Neural cell (in vitro differentiated cells): ENCODE data around the gene RANGRF. TPM values are rescaled to one million over a fixed set of nuclear protein-coding genes. Genes with fewer than 3 reads are reported as not detected.

Source experiments
- H2AFZ ChIP-seq: fragments of 200-600, 300-800 bp; sonication (generic), shearing (Covaris generic); 2 replicates; pipeline ENCODE4 v1.6.0; 2014; ENCODE audit warnings: low read depth, mild to moderate bottlenecking, antibody characterized with exemption, low read length, moderate library complexity
- H3F3A ChIP-seq: fragments of 200-600 bp; shearing (Covaris generic); 2 replicates; pipeline ENCODE4 v1.6.1; 2016; ENCODE audit warnings: mild to moderate bottlenecking, moderate library complexity, mixed read lengths, antibody characterized with exemption, low read length; ENCODE audit not compliant: insufficient read depth, poor library complexity, severe bottlenecking
- H3K27ac ChIP-seq: fragments of 200-600, 300-800 bp; sonication (generic), shearing (Covaris generic); 2 replicates; pipeline ENCODE4 v1.5.1; 2014; ENCODE audit warnings: mild to moderate bottlenecking, low read length, moderate library complexity
- H3K27me3 ChIP-seq: fragments of 300-800, 200-600 bp; sonication (generic), shearing (Covaris generic); 2 replicates; pipeline ENCODE4 v1.6.0; 2014; ENCODE audit warnings: mild to moderate bottlenecking, low read depth, low read length, moderate library complexity; ENCODE audit not compliant: insufficient read depth
- H3K36me3 ChIP-seq: fragments of 300-800, 200-600 bp; sonication (generic), shearing (Covaris generic); 2 replicates; pipeline ENCODE4 v1.5.1; 2014; ENCODE audit warnings: mild to moderate bottlenecking, antibody characterized with exemption, low read length, moderate library complexity; ENCODE audit not compliant: insufficient read depth
- H3K4me2 ChIP-seq: fragments of 300-800, 200-600 bp; sonication (generic), shearing (Covaris generic); 2 replicates; pipeline ENCODE4 v1.6.0; 2014; ENCODE audit warnings: mild to moderate bottlenecking, low read length
- H3K4me3 ChIP-seq: fragments of 300-800, 200-600 bp; sonication (generic), shearing (Covaris generic); 2 replicates; pipeline ENCODE4 v1.5.1; 2014; ENCODE audit warnings: mild to moderate bottlenecking, low read length, moderate library complexity
- H3K79me2 ChIP-seq: fragments of 200-600 bp; shearing (Covaris generic); replicated peaks from 2 replicates; pipeline ENCODE4 v1.6.0; 2014; ENCODE audit warnings: mild to moderate bottlenecking, low read length, moderate library complexity; ENCODE audit not compliant: insufficient read depth
- H3K9ac ChIP-seq: fragments of 300-800, 200-600 bp; sonication (generic), shearing (Covaris generic); 2 replicates; pipeline ENCODE4 v1.6.1; 2016; ENCODE audit warnings: mild to moderate bottlenecking, low read length, mixed read lengths
- H3K9me2 ChIP-seq: fragments of 200-600 bp; shearing (Covaris generic); 2 replicates; pipeline ENCODE4 v1.6.1; 2016; ENCODE audit warnings: mild to moderate bottlenecking, low read length, mixed read lengths; ENCODE audit not compliant: insufficient read depth
- H3K9me3 ChIP-seq: fragments of 200-600, 300-800 bp; sonication (generic), shearing (Covaris generic); 2 replicates; pipeline ENCODE4 v1.6.1; 2016; ENCODE audit warnings: mild to moderate bottlenecking, mixed run types, low read length, moderate library complexity, mixed read lengths
- H4K20me1 ChIP-seq: fragments of 200-600 bp; shearing (Covaris generic); 2 replicates; pipeline ENCODE4 v1.6.1; 2016; ENCODE audit warnings: mild to moderate bottlenecking, mixed run types; ENCODE audit not compliant: insufficient read depth
- EP300 ChIP-seq: fragments of 450-650 bp; conservative IDR thresholded peaks from 2 replicates; pipeline ENCODE4 v1.6.1; 2014; ENCODE audit warnings: antibody characterized with exemption, mild to moderate bottlenecking, moderate library complexity; ENCODE audit not compliant: poor library complexity, severe bottlenecking
- EZH2 ChIP-seq: fragments of 200-600, 300-800 bp; shearing (Covaris generic), sonication (generic); IDR thresholded peaks from 2 replicates; pipeline ENCODE4 v1.6.1; 2014; ENCODE audit warnings: antibody characterized with exemption, low read length, borderline replicate concordance, mild to moderate bottlenecking; ENCODE audit not compliant: insufficient read depth, poor library complexity, severe bottlenecking
- MXI1 ChIP-seq: fragments of 450-650 bp; conservative IDR thresholded peaks from 2 replicates; pipeline ENCODE4 v1.6.1; 2014; ENCODE audit warnings: antibody characterized with exemption, mild to moderate bottlenecking; ENCODE audit not compliant: poor library complexity, severe bottlenecking
- POLR2AphosphoS5 ChIP-seq: IDR thresholded peaks from 2 replicates; pipeline ENCODE4 v1.6.1; 2012
- RAD21 ChIP-seq: fragments of 450-650 bp; conservative IDR thresholded peaks from 2 replicates; pipeline ENCODE4 v1.6.1; 2014; ENCODE audit warnings: antibody characterized with exemption, mild to moderate bottlenecking, moderate library complexity
- SMC3 ChIP-seq: fragments of 450-650 bp; conservative IDR thresholded peaks from 2 replicates; pipeline ENCODE4 v1.6.1; 2014; ENCODE audit warnings: antibody characterized with exemption, mild to moderate bottlenecking, moderate library complexity; ENCODE audit not compliant: poor library complexity
- TAF1 ChIP-seq: IDR thresholded peaks from 2 replicates; pipeline ENCODE4 v1.6.1; 2012; ENCODE audit warnings: low read depth
- polyA plus RNA-seq: library from polyadenylated mRNA; depleted of rRNA; stranded (reverse); fragments of >200 nt; gene quantifications from 2 replicates; pipeline ENCODE4 v1.2.3, GENCODE V29; 2014
- TF ChIP-seq, protein P1 (sequence below): fragments of 450-650 bp; IDR thresholded peaks from 2 replicates; pipeline ENCODE4 v1.5.1; 2014; ENCODE audit warnings: antibody characterized with exemption, mild to moderate bottlenecking, moderate library complexity; ENCODE audit not compliant: poor library complexity, severe bottlenecking
- TF ChIP-seq, protein P2 (sequence below): IDR thresholded peaks from 2 replicates; pipeline ENCODE4 v1.6.1; 2012; ENCODE audit warnings: borderline replicate concordance

The RANGRF gene
- polyA plus RNA-seq, 1 donor from 2014 or later = 20.9 TPM

- Histone ChIP-seq H2AFZ (no peak overlapping the region), H3F3A (no peaks in the 10 kb centered on the region), H3K9me3 (no peaks in the 10 kb centered on the region), H3K9me2 (no peaks in the 10 kb centered on the region), H3K36me3 (no peaks in the 10 kb centered on the region), H3K9ac (no peak overlapping the region), H3K79me2 (no peaks in the 10 kb centered on the region), H3K27me3 (no peaks in the 10 kb centered on the region), H3K27ac (no peak overlapping the region), H3K4me2 (no peak overlapping the region), H4K20me1 (no peaks in the 10 kb centered on the region), H3K4me3 (no peak overlapping the region)
- TF ChIP-seq, protein P1, sequence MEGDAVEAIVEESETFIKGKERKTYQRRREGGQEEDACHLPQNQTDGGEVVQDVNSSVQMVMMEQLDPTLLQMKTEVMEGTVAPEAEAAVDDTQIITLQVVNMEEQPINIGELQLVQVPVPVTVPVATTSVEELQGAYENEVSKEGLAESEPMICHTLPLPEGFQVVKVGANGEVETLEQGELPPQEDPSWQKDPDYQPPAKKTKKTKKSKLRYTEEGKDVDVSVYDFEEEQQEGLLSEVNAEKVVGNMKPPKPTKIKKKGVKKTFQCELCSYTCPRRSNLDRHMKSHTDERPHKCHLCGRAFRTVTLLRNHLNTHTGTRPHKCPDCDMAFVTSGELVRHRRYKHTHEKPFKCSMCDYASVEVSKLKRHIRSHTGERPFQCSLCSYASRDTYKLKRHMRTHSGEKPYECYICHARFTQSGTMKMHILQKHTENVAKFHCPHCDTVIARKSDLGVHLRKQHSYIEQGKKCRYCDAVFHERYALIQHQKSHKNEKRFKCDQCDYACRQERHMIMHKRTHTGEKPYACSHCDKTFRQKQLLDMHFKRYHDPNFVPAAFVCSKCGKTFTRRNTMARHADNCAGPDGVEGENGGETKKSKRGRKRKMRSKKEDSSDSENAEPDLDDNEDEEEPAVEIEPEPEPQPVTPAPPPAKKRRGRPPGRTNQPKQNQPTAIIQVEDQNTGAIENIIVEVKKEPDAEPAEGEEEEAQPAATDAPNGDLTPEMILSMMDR = no peak
- TF ChIP-seq EZH2 (no peak), EP300 (no peak), POLR2AphosphoS5 (no peak), SMC3 (no peak), RAD21 (no peak), TAF1 (no peak), MXI1 (no peak)
- TF ChIP-seq, protein P2, sequence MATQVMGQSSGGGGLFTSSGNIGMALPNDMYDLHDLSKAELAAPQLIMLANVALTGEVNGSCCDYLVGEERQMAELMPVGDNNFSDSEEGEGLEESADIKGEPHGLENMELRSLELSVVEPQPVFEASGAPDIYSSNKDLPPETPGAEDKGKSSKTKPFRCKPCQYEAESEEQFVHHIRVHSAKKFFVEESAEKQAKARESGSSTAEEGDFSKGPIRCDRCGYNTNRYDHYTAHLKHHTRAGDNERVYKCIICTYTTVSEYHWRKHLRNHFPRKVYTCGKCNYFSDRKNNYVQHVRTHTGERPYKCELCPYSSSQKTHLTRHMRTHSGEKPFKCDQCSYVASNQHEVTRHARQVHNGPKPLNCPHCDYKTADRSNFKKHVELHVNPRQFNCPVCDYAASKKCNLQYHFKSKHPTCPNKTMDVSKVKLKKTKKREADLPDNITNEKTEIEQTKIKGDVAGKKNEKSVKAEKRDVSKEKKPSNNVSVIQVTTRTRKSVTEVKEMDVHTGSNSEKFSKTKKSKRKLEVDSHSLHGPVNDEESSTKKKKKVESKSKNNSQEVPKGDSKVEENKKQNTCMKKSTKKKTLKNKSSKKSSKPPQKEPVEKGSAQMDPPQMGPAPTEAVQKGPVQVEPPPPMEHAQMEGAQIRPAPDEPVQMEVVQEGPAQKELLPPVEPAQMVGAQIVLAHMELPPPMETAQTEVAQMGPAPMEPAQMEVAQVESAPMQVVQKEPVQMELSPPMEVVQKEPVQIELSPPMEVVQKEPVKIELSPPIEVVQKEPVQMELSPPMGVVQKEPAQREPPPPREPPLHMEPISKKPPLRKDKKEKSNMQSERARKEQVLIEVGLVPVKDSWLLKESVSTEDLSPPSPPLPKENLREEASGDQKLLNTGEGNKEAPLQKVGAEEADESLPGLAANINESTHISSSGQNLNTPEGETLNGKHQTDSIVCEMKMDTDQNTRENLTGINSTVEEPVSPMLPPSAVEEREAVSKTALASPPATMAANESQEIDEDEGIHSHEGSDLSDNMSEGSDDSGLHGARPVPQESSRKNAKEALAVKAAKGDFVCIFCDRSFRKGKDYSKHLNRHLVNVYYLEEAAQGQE = no peak
These were observed 44.8 kb downstream of the RANGRF start for GRCh38 chr17:8333281-8333680.

DNA sequence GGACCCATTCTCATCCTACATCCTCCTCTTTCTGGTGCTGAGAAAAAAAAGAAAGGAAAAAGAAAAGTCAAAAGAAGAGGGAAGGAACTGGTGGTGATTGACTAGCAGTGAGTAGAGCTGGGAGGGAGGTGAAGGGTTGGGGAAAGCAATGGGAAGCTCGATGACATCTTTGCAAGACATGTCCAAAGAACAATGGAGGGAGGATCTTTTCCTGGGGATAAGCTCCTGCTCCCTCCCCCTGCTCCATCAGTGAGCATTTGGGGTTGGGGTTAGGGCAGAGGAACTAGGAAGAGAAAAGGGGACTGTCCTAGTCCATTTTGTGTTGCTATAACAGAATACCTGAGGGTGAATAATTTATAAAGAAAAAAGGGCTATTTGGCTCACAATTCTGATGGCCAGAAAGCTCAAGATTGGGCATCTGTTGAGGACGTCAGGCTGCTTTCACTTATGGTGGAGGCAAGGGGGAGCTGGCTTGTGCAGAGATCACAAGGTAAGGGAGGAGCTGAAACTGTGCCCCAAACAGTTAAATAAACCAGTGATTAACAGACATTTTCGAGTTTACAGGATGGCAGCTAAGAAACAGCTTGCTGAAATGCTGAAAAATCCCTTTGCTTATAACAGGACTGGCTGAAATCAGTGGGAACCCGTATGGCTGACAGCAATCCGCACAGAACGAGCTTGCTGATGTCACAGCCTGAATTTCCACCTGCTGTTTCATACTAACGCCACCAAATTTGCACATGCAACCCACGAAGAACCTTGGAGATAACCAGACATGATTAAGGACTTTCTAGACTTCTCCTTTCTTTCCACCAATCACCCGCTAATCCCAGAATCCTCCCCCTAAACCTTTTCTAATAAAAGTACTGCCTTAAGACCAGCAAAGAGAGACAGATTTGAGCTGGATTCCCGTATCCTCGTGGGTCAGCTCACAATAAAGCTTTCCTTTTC is 49.6 kb downstream of the RANGRF start:
- Histone ChIP-seq H3F3A (no peaks in the 10 kb centered on the region), H3K4me3 (peak overlapping the region; percentile 11), H3K27me3 (no peaks in the 10 kb centered on the region), H4K20me1 (no peaks in the 10 kb centered on the region), H3K9ac (peak overlapping the region; percentile 26), H3K4me2 (no peak overlapping the region), H3K9me2 (no peaks in the 10 kb centered on the region), H3K79me2 (no peaks in the 10 kb centered on the region), H3K27ac (peak overlapping the region; percentile 5), H3K9me3 (no peaks in the 10 kb centered on the region), H3K36me3 (no peaks in the 10 kb centered on the region), H2AFZ (no peak overlapping the region)
- no peak for TF ChIP-seq RAD21
- TF ChIP-seq SMC3 = no peak
- no peak for TF ChIP-seq POLR2AphosphoS5
- peak; percentile 27 for TF ChIP-seq EP300
